Effector memory CD4-positive, alpha-beta T cell (primary cell): Measurements from ENCODE around the gene WDR75.

ENCODE experiments used
- DNase-seq, 3 donors: peaks; one replicate each; pipeline ENCODE4 v3.0.0-alpha.2; 2020
- H3K27ac ChIP-seq: 2 replicates; pipeline ENCODE4 v1.7.0; 2013; ENCODE audit warnings: mild to moderate bottlenecking, low read length, moderate library complexity; ENCODE audit not compliant: insufficient read depth, poor library complexity, severe bottlenecking
- H3K27me3 ChIP-seq: replicated peaks from 2 replicates; pipeline ENCODE4 v1.7.0; 2013; ENCODE audit warnings: mild to moderate bottlenecking, low read length; ENCODE audit not compliant: insufficient read depth, control insufficient read depth, poor library complexity, severe bottlenecking
- H3K36me3 ChIP-seq: 2 replicates; pipeline ENCODE4 v1.7.0; 2013; ENCODE audit warnings: mild to moderate bottlenecking, low read length, moderate library complexity; ENCODE audit not compliant: control insufficient read depth, insufficient read depth
- H3K4me1 ChIP-seq: 2 replicates; pipeline ENCODE4 v1.7.0; 2013; ENCODE audit warnings: low read length, mild to moderate bottlenecking; ENCODE audit not compliant: control insufficient read depth, insufficient read depth, poor library complexity, severe bottlenecking
- H3K4me3 ChIP-seq: 2 replicates; pipeline ENCODE4 v1.7.0; 2013; ENCODE audit warnings: low read length, low read depth, mild to moderate bottlenecking; ENCODE audit not compliant: insufficient read depth, poor library complexity, severe bottlenecking
- H3K9me3 ChIP-seq: 2 replicates; pipeline ENCODE4 v1.7.0; 2013; ENCODE audit warnings: mild to moderate bottlenecking, low read length, moderate library complexity; ENCODE audit not compliant: control insufficient read depth
- total RNA-seq, 3 donors: gene quantifications; one replicate each; lab custom pipeline; 2026; lab: John Stamatoyannopoulos, UW

WDR75 gene
- 53.9 to 63.9 (median 58.9) reads per million in 3 donors for total RNA-seq

GRCh38 chr2:189440947-189441708 is at the start of gene WDR75:
WDR75 (plus strand) TSS chr2:189441474; CDS start chr2:189441493, 19 bp downstream.
- Histone ChIP-seq H3K27me3 (no peaks in the 10 kb centered on the region), H3K27ac (peak within 1 kb of the TSS; percentile 92), H3K9me3 (no peaks in the 10 kb centered on the region), H3K4me3 (peak within 1 kb of the TSS; percentile 79), H3K36me3 (no peaks in the 10 kb centered on the region), H3K4me1 (peaks cover 7% of the 10 kb centered on the region)
- DNase-seq: peak; percentile 79 to 88 (median 86)

DNA sequence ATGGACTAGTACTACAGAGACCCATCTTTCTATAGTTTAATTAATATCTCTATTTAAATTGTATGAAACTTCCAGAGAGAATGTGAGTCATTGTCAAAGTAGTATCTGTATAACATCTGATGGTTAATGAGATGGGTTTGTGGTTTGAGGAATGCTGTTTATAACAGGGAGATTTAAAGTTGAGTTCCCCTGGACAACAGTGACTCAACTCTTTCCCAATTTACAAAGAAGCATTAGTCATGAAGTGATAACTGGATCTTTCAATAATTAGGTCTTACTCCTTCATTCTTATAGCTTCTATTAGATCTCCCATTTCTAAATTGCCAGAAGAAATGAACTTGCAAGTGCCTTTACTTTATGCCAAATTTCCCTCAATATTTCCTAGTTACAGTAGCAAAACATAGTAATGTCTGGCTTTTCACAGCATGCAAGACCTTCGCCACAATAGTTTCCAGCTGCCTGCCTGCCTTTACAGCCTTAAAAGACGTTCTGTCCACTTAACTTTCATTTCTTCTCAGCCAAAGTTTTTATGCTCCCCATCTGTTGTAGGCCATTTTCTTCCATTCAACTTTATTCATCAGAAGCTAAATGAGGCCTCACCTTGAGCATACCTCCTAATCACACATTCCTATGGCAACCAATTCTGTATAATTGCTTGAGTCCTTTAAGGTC is 47.7 kb upstream of the WDR75 start:
- Histone ChIP-seq H3K9me3 (no peaks in the 10 kb centered on the region), H3K4me3 (no peak overlapping the region), H3K36me3 (no peaks in the 10 kb centered on the region), H3K27me3 (no peaks in the 10 kb centered on the region), H3K27ac (no peak overlapping the region), H3K4me1 (no peaks in the 10 kb centered on the region)
- DNase-seq: no peak

DNA sequence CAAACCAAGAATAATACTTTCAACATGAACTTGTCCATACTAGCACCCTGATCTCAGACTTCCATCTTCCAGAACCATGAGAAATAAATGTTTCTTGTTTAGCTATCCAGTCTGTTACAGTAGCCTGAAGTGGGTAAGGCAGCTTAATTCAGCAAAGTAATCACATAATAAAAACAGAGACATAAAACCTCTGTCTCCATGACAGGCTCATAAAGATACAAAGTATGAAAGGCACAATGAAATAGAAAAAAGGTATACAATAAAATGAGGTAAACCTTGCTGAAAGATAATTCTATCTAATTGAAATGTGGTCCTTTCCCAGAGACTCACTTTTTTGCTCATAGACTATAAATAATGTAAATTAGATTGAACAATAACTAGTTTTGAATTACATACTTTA is 46.7 kb upstream of the WDR75 start:
- no peak overlapping the region for H3K27ac ChIP-seq
- no peaks in the 10 kb centered on the region for H3K9me3 ChIP-seq
- no peaks in the 10 kb centered on the region for H3K4me1 ChIP-seq
- H3K4me3 ChIP-seq: no peak overlapping the region
- DNase-seq: no peak
- no peaks in the 10 kb centered on the region for H3K27me3 ChIP-seq
- no peaks in the 10 kb centered on the region for H3K36me3 ChIP-seq

DNA sequence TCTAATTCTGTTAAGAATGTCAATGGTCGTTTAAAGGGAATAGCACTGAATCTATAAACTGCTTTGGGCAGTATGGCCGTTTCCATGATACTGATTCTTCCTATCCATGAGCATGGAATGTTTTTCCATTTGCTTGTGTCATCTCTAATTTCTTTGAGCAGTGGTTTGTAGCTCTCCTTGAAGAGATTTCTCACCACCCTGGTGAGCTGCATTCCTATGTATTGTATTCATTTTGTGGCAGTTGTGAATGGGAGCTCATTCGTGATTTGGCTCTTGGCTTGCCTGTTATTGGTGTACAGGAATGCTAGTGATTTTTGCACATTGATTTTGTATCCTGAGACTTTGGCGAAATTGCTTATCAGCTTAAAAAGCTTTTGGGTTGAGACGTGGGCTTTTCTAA is 38.3 kb upstream of the WDR75 start:
- no peaks in the 10 kb centered on the region for H3K27me3 ChIP-seq
- DNase-seq: no peak
- H3K27ac ChIP-seq: no peak overlapping the region
- no peaks in the 10 kb centered on the region for H3K9me3 ChIP-seq
- H3K4me3 ChIP-seq: no peak overlapping the region
- no peaks in the 10 kb centered on the region for H3K4me1 ChIP-seq
- no peaks in the 10 kb centered on the region for H3K36me3 ChIP-seq

DNA sequence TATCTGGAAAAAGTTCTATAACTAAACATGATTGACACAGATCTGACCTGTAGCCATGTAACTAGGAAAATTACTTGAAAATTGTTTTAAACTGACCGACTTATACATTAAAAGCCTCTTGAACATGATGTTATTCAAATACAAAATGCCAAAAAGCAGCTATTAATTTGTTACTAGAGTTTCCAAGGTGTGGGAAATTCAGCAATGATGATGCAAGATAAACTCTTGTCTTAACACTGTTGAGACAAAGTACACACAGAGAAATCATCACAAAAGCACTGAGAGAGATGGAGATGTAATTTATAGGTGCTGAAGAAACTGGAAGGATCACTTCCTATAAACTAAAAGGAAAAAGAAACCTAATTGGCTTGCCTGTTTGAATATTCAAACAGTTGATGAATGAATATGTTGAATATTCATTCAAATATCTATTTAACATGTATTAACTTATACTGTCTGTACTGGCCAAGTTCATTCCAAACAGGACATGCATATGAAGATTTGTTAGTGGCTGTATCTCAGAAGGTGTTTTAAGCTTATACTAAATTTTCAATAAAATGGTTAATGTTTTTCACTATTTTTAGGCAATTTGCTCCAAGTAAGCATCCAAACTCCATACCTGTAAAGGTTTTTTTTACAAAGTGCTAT is 34.6 kb upstream of the WDR75 start:
- H3K36me3 ChIP-seq: no peaks in the 10 kb centered on the region
- H3K4me3 ChIP-seq: no peak overlapping the region
- H3K4me1 ChIP-seq: no peaks in the 10 kb centered on the region
- no peak overlapping the region for H3K27ac ChIP-seq
- DNase-seq: no peak
- no peaks in the 10 kb centered on the region for H3K9me3 ChIP-seq
- H3K27me3 ChIP-seq: no peaks in the 10 kb centered on the region

DNA sequence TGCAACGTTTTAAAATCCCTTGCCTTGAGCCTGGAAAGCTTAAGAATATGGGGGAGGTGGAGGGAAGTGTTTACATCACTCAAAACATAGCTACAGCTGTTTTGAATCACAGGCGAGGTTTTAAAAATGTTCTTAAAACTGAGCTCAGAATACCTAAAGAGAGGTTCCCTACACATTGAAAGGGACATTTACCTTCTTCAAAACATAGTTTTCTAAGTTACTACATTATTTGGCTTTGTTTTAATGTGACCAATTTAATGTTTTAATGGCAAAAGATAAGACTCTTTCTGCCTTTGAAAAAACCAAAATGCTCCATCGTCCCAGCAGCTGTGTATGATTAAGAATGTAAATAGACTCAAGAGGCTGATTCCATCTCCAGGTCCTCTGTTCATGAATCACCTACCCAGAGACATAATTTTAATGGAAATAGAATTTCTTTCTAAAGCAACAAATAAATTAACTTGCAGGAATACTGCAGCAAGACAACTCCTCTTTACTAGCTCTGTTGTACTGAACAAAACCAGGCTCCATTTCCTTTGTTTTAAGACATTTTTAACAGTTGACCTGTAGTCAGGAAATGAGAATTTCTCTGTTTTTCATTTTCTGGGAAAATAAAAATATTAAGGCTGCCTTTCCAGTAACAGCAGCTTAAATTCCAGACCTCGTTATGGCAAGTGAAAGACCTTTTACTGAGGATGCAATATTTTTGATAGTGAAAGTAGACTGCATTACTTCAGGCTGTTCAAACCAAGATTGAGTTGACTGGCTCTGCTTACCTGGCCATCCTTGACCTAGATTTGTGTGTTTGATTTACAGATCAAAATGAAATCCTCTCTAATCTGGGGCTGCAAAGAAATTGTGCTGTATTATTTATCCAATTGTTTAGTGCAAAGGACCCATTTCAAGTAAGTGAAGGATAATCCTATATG is 33.7 kb upstream of the WDR75 start:
- Histone ChIP-seq H3K36me3 (no peaks in the 10 kb centered on the region), H3K27me3 (no peaks in the 10 kb centered on the region), H3K27ac (no peak overlapping the region), H3K9me3 (no peaks in the 10 kb centered on the region), H3K4me3 (no peak overlapping the region), H3K4me1 (peaks cover 1% of the 10 kb centered on the region)
- no peak for DNase-seq

GRCh38 chr2:189408294-189408693 is 33.0 kb upstream of the WDR75 start:
- H3K9me3 ChIP-seq: no peaks in the 10 kb centered on the region
- H3K4me1 ChIP-seq: peaks cover 3% of the 10 kb centered on the region
- no peak overlapping the region for H3K4me3 ChIP-seq
- H3K27me3 ChIP-seq: no peaks in the 10 kb centered on the region
- no peak for DNase-seq
- H3K27ac ChIP-seq: no peak overlapping the region
- H3K36me3 ChIP-seq: no peaks in the 10 kb centered on the region

DNA sequence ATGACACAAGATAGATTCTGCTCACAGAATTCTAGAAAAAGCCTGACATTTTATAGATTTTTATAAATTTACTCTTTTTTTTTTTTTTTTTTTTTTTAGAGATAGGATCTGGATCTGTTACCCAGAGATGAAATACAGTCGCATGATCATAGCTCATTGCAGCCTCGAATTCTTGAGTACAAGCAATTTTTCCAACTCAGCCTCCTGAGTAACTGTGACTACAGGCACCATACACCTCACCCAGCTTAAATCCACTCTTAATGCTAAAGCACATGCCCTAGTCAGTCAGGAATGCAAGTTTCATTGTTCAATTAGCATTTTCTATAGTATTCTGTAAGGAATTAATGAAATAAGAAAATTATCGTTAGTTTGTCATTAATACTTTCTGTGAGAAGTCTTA is 32.1 kb upstream of the WDR75 start:
- no peak overlapping the region for H3K4me3 ChIP-seq
- no peaks in the 10 kb centered on the region for H3K27me3 ChIP-seq
- H3K27ac ChIP-seq: no peak overlapping the region
- no peaks in the 10 kb centered on the region for H3K9me3 ChIP-seq
- DNase-seq: no peak
- H3K4me1 ChIP-seq: peaks cover 3% of the 10 kb centered on the region
- no peaks in the 10 kb centered on the region for H3K36me3 ChIP-seq

GRCh38 chr2:189409647-189410046 is 31.6 kb upstream of the WDR75 start:
- H3K36me3 ChIP-seq: no peaks in the 10 kb centered on the region
- H3K27ac ChIP-seq: no peak overlapping the region
- H3K4me3 ChIP-seq: no peak overlapping the region
- no peaks in the 10 kb centered on the region for H3K9me3 ChIP-seq
- peaks cover 3% of the 10 kb centered on the region for H3K4me1 ChIP-seq
- DNase-seq: no peak
- H3K27me3 ChIP-seq: no peaks in the 10 kb centered on the region
